ENCODE results near the gene TLE4.

TLE4 gene

DNA sequence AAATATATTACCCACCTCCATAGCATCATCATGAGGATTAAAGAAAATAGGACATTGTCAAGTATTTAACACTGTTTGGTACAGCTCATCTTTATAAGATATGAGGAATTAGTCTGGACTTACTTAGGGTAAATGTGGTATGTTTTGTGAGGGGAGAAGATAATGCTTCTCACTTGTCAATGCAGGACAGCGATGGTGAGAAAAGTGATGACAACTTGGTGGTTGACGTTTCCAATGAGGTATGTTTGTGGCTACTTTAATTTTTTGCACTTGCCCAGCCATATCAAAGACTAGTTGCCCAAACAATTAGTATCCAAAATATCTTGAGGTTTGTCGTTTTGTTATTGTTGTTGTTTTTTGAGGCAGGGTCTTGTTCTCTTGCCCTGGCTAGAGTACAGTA lies 133.9 kb downstream of the TLE4 start:
- peaks cover 46% of the 10 kb centered on the region for H3K36me3 Mint-ChIP-seq (ENCODE audit: low read depth)
- H3K27me3 Mint-ChIP-seq: no peaks in the 10 kb centered on the region
- no peak overlapping the region for H3K27ac Mint-ChIP-seq
- peaks cover 9% of the 10 kb centered on the region for H3K4me1 Mint-ChIP-seq
- H3K9me3 Mint-ChIP-seq: no peaks in the 10 kb centered on the region
- ATAC-seq: no peak
- H3K4me3 Mint-ChIP-seq: no peak overlapping the region
- no peak for DNase-seq

DNA sequence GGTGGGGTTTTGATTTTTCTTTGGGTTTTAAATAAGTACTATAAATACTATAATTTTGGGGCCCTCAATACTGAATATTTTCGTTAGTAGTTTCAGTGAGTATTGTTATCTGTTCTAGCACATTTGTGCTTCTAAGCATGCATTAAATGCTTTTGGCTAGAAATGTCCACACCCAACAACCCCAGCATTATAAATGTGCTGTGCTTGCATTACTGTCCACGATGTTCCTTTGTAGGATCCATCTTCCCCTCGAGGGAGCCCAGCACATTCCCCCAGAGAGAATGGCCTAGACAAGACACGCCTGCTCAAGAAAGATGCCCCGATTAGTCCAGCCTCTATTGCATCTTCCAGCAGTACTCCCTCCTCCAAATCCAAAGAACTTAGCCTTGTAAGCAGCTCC lies 134.7 kb downstream of the TLE4 start:
- no peak for DNase-seq
- Mint-ChIP-seq H3K4me3 (no peak overlapping the region), H3K27ac (no peak overlapping the region), H3K36me3 (ENCODE audit: low read depth) (peaks cover 49% of the 10 kb centered on the region), H3K9me3 (no peaks in the 10 kb centered on the region), H3K27me3 (no peaks in the 10 kb centered on the region), H3K4me1 (peaks cover 7% of the 10 kb centered on the region)
- no peak for ATAC-seq

DNA sequence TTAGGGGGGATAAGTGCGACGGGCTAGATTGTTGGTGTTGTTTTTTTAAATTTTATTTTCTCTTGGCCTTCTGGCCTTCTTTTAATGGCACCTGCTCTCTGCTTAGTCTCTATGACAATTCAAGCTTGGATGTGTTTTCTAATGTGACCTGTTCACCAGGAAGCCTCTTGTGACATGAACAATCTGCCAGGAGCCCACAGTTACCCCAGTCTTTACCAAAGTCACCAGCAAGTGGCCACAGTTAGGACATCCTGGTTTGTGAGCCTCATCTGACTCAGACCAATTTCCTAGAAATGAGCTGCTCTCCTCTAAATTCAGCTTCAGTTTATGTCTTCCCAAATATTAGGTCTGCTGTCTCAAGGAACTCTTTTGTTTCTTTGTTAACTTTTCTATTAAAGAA lies 135.8 kb downstream of the TLE4 start:
- Mint-ChIP-seq H3K36me3 (ENCODE audit: low read depth) (peaks cover 54% of the 10 kb centered on the region), H3K4me1 (peaks cover 3% of the 10 kb centered on the region), H3K9me3 (no peaks in the 10 kb centered on the region), H3K27me3 (no peaks in the 10 kb centered on the region), H3K4me3 (no peak overlapping the region), H3K27ac (no peak overlapping the region)
- no peak for ATAC-seq
- DNase-seq: no peak

DNA sequence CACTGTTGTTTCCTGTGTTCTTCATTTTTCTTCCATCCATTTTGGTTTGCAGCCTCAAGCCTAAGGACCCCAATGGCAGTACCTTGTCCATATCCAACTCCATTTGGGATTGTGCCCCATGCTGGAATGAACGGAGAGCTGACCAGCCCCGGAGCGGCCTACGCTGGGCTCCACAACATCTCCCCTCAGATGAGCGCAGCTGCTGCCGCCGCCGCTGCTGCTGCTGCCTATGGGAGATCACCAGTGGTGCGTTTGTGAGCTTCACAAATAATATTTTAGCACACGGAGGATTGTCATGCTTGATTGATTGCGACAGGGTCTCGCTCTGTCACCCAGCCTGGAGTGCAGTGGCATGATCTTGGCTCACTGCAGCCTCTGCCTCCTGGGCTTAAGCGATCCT lies 136.8 kb downstream of the TLE4 start:
- H3K4me1 Mint-ChIP-seq: peaks cover 3% of the 10 kb centered on the region

GRCh38 chr9:79709743-79710674 lies 138.2 kb downstream of the TLE4 start:
- no peak overlapping the region for H3K4me3 Mint-ChIP-seq
- no peaks in the 10 kb centered on the region for H3K27me3 Mint-ChIP-seq
- H3K4me1 Mint-ChIP-seq: peaks cover 3% of the 10 kb centered on the region
- DNase-seq (no peak), ATAC-seq (no peak)
- peaks cover 58% of the 10 kb centered on the region for H3K36me3 Mint-ChIP-seq (ENCODE audit: low read depth)
- no peak overlapping the region for H3K27ac Mint-ChIP-seq
- no peaks in the 10 kb centered on the region for H3K9me3 Mint-ChIP-seq

More for the DNA sequence above, 136.8 kb downstream of the TLE4 start:
- DNase-seq: no peak
- H3K27me3 Mint-ChIP-seq: no peaks in the 10 kb centered on the region
- no peak overlapping the region for H3K4me3 Mint-ChIP-seq
- ATAC-seq: no peak
- peaks cover 56% of the 10 kb centered on the region for H3K36me3 Mint-ChIP-seq (ENCODE audit: low read depth)
- no peaks in the 10 kb centered on the region for H3K9me3 Mint-ChIP-seq
- no peak overlapping the region for H3K27ac Mint-ChIP-seq

- no peak for ATAC-seq
- peaks cover 43% of the 10 kb centered on the region for H3K36me3 Mint-ChIP-seq (ENCODE audit: low read depth)
- peaks cover 3% of the 10 kb centered on the region for H3K4me1 Mint-ChIP-seq
- H3K27me3 Mint-ChIP-seq: no peaks in the 10 kb centered on the region
- no peak overlapping the region for H3K4me3 Mint-ChIP-seq
- no peak for DNase-seq
- no peak overlapping the region for H3K27ac Mint-ChIP-seq
- H3K9me3 Mint-ChIP-seq: no peaks in the 10 kb centered on the region
Observed at GRCh38 chr9:79711874-79712273, 140.1 kb downstream of the TLE4 start.

DNA sequence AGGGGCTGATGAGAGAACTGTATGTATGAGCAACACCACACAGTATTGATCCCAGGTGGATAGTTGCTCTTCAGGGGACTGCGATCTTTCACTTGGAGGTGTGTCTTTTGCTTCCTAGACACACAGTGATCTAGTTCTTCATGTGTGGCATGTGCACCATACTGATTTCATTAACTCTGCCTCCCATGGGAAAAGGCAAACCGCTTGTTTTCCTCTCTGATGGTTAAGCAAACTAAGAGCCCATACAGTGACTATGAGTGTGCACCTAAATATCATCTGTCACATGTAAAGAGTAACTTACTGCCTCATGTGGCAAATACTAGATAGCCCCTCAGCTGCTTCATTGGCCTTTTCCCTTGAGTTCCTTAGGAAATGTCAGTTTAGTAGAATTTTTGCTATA lies 147.3 kb downstream of the TLE4 start:
- Mint-ChIP-seq H3K27ac (no peak overlapping the region), H3K36me3 (ENCODE audit: low read depth) (peaks cover 37% of the 10 kb centered on the region), H3K4me1 (no peaks in the 10 kb centered on the region), H3K4me3 (no peak overlapping the region), H3K27me3 (no peaks in the 10 kb centered on the region), H3K9me3 (no peaks in the 10 kb centered on the region)
- DNase-seq (no peak), ATAC-seq (no peak)

DNA sequence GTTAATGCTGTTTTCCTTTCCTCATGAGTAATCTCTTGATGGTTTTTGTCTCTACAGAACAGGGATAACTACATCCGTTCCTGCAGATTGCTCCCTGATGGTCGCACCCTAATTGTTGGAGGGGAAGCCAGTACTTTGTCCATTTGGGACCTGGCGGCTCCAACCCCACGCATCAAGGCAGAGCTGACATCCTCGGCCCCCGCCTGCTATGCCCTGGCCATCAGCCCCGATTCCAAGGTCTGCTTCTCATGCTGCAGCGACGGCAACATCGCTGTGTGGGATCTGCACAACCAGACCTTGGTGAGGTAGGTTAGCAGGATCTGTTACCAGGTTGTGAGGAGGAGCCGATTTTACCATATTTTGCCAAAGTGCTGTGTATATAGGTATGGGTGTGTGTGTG lies 148.2 kb downstream of the TLE4 start:
- H3K27ac Mint-ChIP-seq: no peak overlapping the region

GRCh38 chr9:79731171-79731890 lies 159.6 kb downstream of the TLE4 start:
- Mint-ChIP-seq H3K4me1 (peaks cover 7% of the 10 kb centered on the region), H3K27me3 (peaks cover 2% of the 10 kb centered on the region), H3K9me3 (peaks cover 13% of the 10 kb centered on the region), H3K27ac (no peak overlapping the region), H3K4me3 (no peak overlapping the region), H3K36me3 (ENCODE audit: low read depth) (peaks cover 6% of the 10 kb centered on the region)
- ATAC-seq (peak; percentile 84), DNase-seq (no peak)

More for the DNA sequence above, 148.2 kb downstream of the TLE4 start:
- H3K9me3 Mint-ChIP-seq: no peaks in the 10 kb centered on the region
- no peak for ATAC-seq
- H3K36me3 Mint-ChIP-seq (ENCODE audit: low read depth): peaks cover 41% of the 10 kb centered on the region
- DNase-seq: no peak
- no peaks in the 10 kb centered on the region for H3K4me1 Mint-ChIP-seq
- no peaks in the 10 kb centered on the region for H3K27me3 Mint-ChIP-seq
- H3K4me3 Mint-ChIP-seq: no peak overlapping the region

- H3K4me1 Mint-ChIP-seq: peaks cover 7% of the 10 kb centered on the region
Observed at GRCh38 chr9:79735023-79735779, 163.4 kb downstream of the TLE4 start.

GRCh38 chr9:79736051-79736450 lies 164.3 kb downstream of the TLE4 start:
- DNase-seq (no peak), ATAC-seq (no peak)
- Mint-ChIP-seq H3K36me3 (ENCODE audit: low read depth) (peaks cover 3% of the 10 kb centered on the region), H3K9me3 (peaks cover 13% of the 10 kb centered on the region), H3K4me1 (peaks cover 7% of the 10 kb centered on the region), H3K4me3 (no peak overlapping the region), H3K27me3 (peaks cover 2% of the 10 kb centered on the region), H3K27ac (no peak overlapping the region)

More at GRCh38 chr9:79735023-79735779, 163.4 kb downstream of the TLE4 start:
- ATAC-seq (no peak), DNase-seq (no peak)
- no peak overlapping the region for H3K4me3 Mint-ChIP-seq
- H3K9me3 Mint-ChIP-seq: peaks cover 13% of the 10 kb centered on the region
- H3K36me3 Mint-ChIP-seq (ENCODE audit: low read depth): peaks cover 3% of the 10 kb centered on the region
- no peak overlapping the region for H3K27ac Mint-ChIP-seq
- peaks cover 2% of the 10 kb centered on the region for H3K27me3 Mint-ChIP-seq

DNA sequence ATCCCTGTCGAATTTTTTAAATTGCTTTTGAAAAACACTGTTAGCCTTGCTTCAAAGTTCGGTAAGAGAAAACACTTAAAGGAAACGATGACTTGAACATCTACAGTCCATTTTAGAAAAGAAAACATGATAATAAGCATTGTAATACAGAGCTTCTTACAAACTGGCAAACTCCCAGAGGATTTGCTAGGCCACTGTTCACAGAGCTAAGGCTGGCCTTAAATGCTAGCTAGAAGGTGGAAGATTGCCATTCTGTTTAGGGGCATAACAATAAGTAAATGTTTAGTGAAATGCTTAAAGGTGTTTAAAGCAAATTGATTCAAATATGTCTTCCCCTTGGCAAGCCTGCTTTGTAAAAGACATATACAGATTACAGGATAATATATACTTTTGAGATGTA lies 169.6 kb downstream of the TLE4 start:
- no peaks in the 10 kb centered on the region for H3K36me3 Mint-ChIP-seq (ENCODE audit: low read depth)

GRCh38 chr9:79742110-79742721 lies 170.5 kb downstream of the TLE4 start:
- ATAC-seq (no peak), DNase-seq (no peak)
- Mint-ChIP-seq H3K4me3 (no peak overlapping the region), H3K36me3 (ENCODE audit: low read depth) (no peaks in the 10 kb centered on the region), H3K27me3 (no peaks in the 10 kb centered on the region), H3K27ac (no peak overlapping the region), H3K4me1 (peaks cover 3% of the 10 kb centered on the region), H3K9me3 (no peaks in the 10 kb centered on the region)

More for the DNA sequence above, 169.6 kb downstream of the TLE4 start:
- peaks cover 3% of the 10 kb centered on the region for H3K4me1 Mint-ChIP-seq
- H3K27ac Mint-ChIP-seq: no peak overlapping the region
- ATAC-seq: no peak
- no peaks in the 10 kb centered on the region for H3K27me3 Mint-ChIP-seq
- no peaks in the 10 kb centered on the region for H3K9me3 Mint-ChIP-seq
- H3K4me3 Mint-ChIP-seq: no peak overlapping the region
- DNase-seq: no peak

- no peak overlapping the region for H3K27ac Mint-ChIP-seq
- no peak overlapping the region for H3K4me3 Mint-ChIP-seq
- DNase-seq (no peak), ATAC-seq (no peak)
- peaks cover 3% of the 10 kb centered on the region for H3K4me1 Mint-ChIP-seq
- no peaks in the 10 kb centered on the region for H3K36me3 Mint-ChIP-seq (ENCODE audit: low read depth)
- no peaks in the 10 kb centered on the region for H3K9me3 Mint-ChIP-seq
- H3K27me3 Mint-ChIP-seq: no peaks in the 10 kb centered on the region
Observed at GRCh38 chr9:79744521-79744920, 172.8 kb downstream of the TLE4 start.

Measured in activated naive CD8-positive, alpha-beta T cell treated with anti-CD3 and anti-CD28 coated beads, Interleukin-2, amount 50 U/mL, for 24 hours (primary cell).